HCT116 (cell line): ENCODE data around the gene PSMD4. TPM values are rescaled to one million over a fixed set of nuclear protein-coding genes. Genes with fewer than 3 reads are reported as not detected.
A peak's percentile ranks its signal among the peaks of the same experiment; 100 is the strongest.

ENCODE experiments used
- ATAC-seq: fragments of 200-7000 bp; cut with Tn5 transposase; 2 replicates; pipeline ENCODE4 v1.9.1; 2020; ENCODE audit warnings: mild to moderate bottlenecking, moderate library complexity
- BruUV-seq: library from RNA; stranded (reverse); fragments of 400-500 nt; replicated peaks from 2 replicates; lab custom pipeline; 2021; lab: Mats Ljungman, UMichigan
- CTCF ChIA-PET: fragments of 300-600 bp; sonication (Branson Sonifier 250); formaldehyde crosslinking; loops from one replicate; lab custom pipeline; 2021; ENCODE audit warnings: antibody characterized with exemption; lab: Charles Lee
- POLR2A ChIA-PET: fragments of 300-600, 350-600 bp; sonication (Branson Sonifier 250); formaldehyde crosslinking; loops from one replicate; lab custom pipeline; 2021; ENCODE audit warnings: antibody characterized with exemption; lab: Charles Lee
- RAD21 ChIA-PET, 2 experiments: fragments of 300-600 bp; sonication (Branson Sonifier 250); formaldehyde crosslinking; loops; one replicate each; lab custom pipeline; 2023; ENCODE audit warnings: low total read pairs in 2 of 2; ENCODE audit not compliant: uncharacterized antibody in 2 of 2, unreplicated experiment in 2 of 2, low non-redundant PET in 1 of 2; lab: Charles Lee
- DNase-seq: peaks from one replicate; pipeline ENCODE4 v3.0.0-alpha.2; 2010; ENCODE audit warnings: low read depth, low spot score
- H2AFZ ChIP-seq: fragments of 200-600 bp; shearing (Covaris generic), sonication (generic); 2 replicates; pipeline ENCODE4 v1.6.1; 2017; ENCODE audit warnings: low read depth, mixed run types, mixed read lengths, antibody characterized with exemption, low read length; ENCODE audit not compliant: poor library complexity, severe bottlenecking
- H3K27ac ChIP-seq: 2 replicates; pipeline ENCODE4 v1.5.1; 2012; ENCODE audit warnings: low read depth, low read length
- H3K27me3 ChIP-seq: fragments of 200-600 bp; sonication (generic); 2 replicates; pipeline ENCODE4 v1.6.1; 2016; ENCODE audit warnings: mixed run types, low read length, mixed read lengths; ENCODE audit not compliant: insufficient read depth
- H3K36me3 ChIP-seq, 2 experiments: fragments of 200-500 bp in 1 of 2; fragments of 200-600 bp in 1 of 2; sonication (Bioruptor generic) in 1 of 2; sonication (generic) in 1 of 2; 2 replicates each; pipeline versions ENCODE4 v1.5.1 to v1.6.1; 2014 to 2016; ENCODE audit warnings: low read length in 2 of 2, inconsistent platforms in 1 of 2, mixed read lengths in 1 of 2, mixed run types in 1 of 2; ENCODE audit not compliant: insufficient read depth in 2 of 2, control insufficient read depth in 1 of 2
- H3K4me1 ChIP-seq, 2 experiments: fragments of 200-600 bp in 1 of 2; sonication (generic) in 1 of 2; 2 replicates each; pipeline versions ENCODE4 v1.5.1 to v1.6.1; 2012 to 2017; ENCODE audit warnings: low read length in 2 of 2, inconsistent platforms in 1 of 2, mild to moderate bottlenecking in 1 of 2, mixed read lengths in 1 of 2, mixed run types in 1 of 2, moderate library complexity in 1 of 2; ENCODE audit not compliant: insufficient read depth in 2 of 2, control insufficient read depth in 1 of 2
- H3K4me2 ChIP-seq: fragments of 200-600 bp; sonication (generic); 2 replicates; pipeline ENCODE4 v1.6.1; 2017; ENCODE audit warnings: mixed run types, low read length, mixed read lengths
- H3K4me3 ChIP-seq, 2 experiments: fragments of 200-600 bp in 1 of 2; sonication (generic) in 1 of 2; replicated peaks in 1 of 2; 2 replicates each; pipeline ENCODE4 v1.5.1; 2011 to 2016; ENCODE audit warnings: low read length in 2 of 2, control low read depth in 1 of 2, low read depth in 1 of 2, mild to moderate bottlenecking in 1 of 2, mixed read lengths in 1 of 2, mixed run types in 1 of 2
- H3K79me2 ChIP-seq: fragments of 200-600 bp; sonication (generic); 2 replicates; pipeline ENCODE4 v1.6.1; 2017; ENCODE audit warnings: mild to moderate bottlenecking, mixed run types, low read length, moderate library complexity, mixed read lengths; ENCODE audit not compliant: insufficient read depth
- H3K9ac ChIP-seq: fragments of 200-600 bp; sonication (generic); 2 replicates; pipeline ENCODE4 v1.6.1; 2016; ENCODE audit warnings: low read length, mixed read lengths
- H3K9me2 ChIP-seq: fragments of 200-600 bp; sonication (generic), shearing (Covaris generic); 2 replicates; pipeline ENCODE4 v1.6.1; 2017; ENCODE audit warnings: mixed run types, mild to moderate bottlenecking, moderate library complexity; ENCODE audit not compliant: insufficient read depth
- H3K9me3 ChIP-seq, 2 experiments: fragments of 200-500 bp in 1 of 2; fragments of 200-600 bp in 1 of 2; sonication (Bioruptor generic) in 1 of 2; sonication (generic) in 1 of 2; 2 replicates each; pipeline ENCODE4 v1.6.1; 2014 to 2017; ENCODE audit warnings: low read length in 2 of 2, mixed read lengths in 2 of 2, inconsistent platforms in 1 of 2, low read depth in 1 of 2, mild to moderate bottlenecking in 1 of 2, mixed run types in 1 of 2, moderate library complexity in 1 of 2; ENCODE audit not compliant: control insufficient read depth in 1 of 2, insufficient read depth in 1 of 2
- H4K20me1 ChIP-seq: fragments of 200-600 bp; sonication (generic), shearing (Covaris generic); 2 replicates; pipeline ENCODE4 v1.6.1; 2017; ENCODE audit warnings: mixed run types, mild to moderate bottlenecking, moderate library complexity; ENCODE audit not compliant: insufficient read depth
- EGR1 ChIP-seq: IDR thresholded peaks from 2 replicates; pipeline ENCODE4 v1.6.1; 2012; ENCODE audit warnings: low read depth
- ELF1 ChIP-seq: IDR thresholded peaks from 2 replicates; pipeline ENCODE4 v1.6.1; 2012; ENCODE audit warnings: low read depth, borderline replicate concordance
- EZH2 ChIP-seq: fragments of 200-600 bp; sonication (generic); IDR thresholded peaks from 2 replicates; pipeline ENCODE4 v1.6.1; 2017; ENCODE audit warnings: antibody characterized with exemption, mixed run types
- EZH2phosphoT487 ChIP-seq: fragments of 200-600 bp; IDR thresholded peaks from 2 replicates; pipeline ENCODE4 v1.6.1; 2018; ENCODE audit warnings: antibody characterized with exemption, borderline replicate concordance
- SP1 ChIP-seq: IDR thresholded peaks from 2 replicates; pipeline ENCODE4 v1.6.1; 2012; ENCODE audit warnings: low read depth
- ZFX ChIP-seq: fragments of 450-650 bp; IDR thresholded peaks from 2 replicates; pipeline ENCODE4 v1.6.1; 2017
- intact Hi-C: fragments of 100-400 bp; cut with micrococcal nuclease; formaldehyde crosslinking; loops from 2 replicates; pipeline ENCODE4 v1.10.0; 2022
- total RNA-seq: library from RNA; stranded (reverse); gene quantifications from one replicate; pipeline ENCODE4 v1.2.1, GENCODE V29; 2021; ENCODE audit not compliant: unreplicated experiment
- TF ChIP-seq, protein P1 (sequence below), 3 experiments: fragments of 200-600 bp in 1 of 3; sonication (generic) in 1 of 3; IDR thresholded peaks in 2 of 3; conservative IDR thresholded peaks in 1 of 3; 2 replicates each; pipeline ENCODE4 v1.5.1; 2012 to 2017; ENCODE audit warnings: low read depth in 2 of 3, low read length in 2 of 3, antibody characterized with exemption in 1 of 3, borderline replicate concordance in 1 of 3, control low read depth in 1 of 3, mild to moderate bottlenecking in 1 of 3, mixed read lengths in 1 of 3, mixed run types in 1 of 3, moderate library complexity in 1 of 3; ENCODE audit not compliant: insufficient read depth in 1 of 3
- TF ChIP-seq, protein P2 (sequence below): IDR thresholded peaks from 2 replicates; pipeline ENCODE4 v1.6.1; 2012; ENCODE audit warnings: low read depth

PSMD4 gene
- total RNA-seq, 1 experiment from 2014 or later, result 225 TPM

DNA sequence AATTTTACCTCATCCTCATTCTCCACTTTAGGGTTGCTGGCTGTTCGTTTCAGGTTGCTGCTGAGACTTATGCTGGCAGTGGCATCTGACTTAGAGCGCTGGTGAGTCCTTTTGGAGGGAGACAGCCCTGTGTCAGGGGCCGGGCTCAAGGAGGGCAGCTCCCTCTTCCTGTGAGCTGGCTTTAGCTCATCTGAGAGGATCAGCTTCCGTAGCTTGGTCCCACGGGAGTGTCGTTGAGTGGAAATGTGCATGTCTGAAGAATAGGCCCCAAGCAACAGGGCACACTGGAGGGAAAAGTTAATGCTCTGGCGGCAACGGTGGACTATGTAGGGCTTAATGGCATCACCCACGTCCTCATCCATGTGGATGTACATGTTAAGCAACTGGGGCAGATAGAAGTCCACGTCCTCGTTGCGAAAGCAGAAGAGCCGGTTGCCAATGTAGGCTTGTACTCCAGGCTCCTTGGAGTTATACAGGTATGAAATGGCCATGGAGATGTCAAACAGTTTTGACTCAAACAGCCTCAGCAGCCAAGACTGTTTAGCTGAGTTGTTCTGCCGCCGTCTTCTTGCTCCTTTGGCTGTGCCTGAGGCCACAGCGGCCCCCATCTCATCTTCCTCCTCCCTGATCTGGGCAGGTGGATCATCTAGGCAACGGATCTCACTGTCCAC lies 61.2 kb downstream of the PSMD4 start:
- peaks cover 16 to 34% of the 10 kb centered on the region in 2 experiments for H3K4me1 ChIP-seq
- TSS peak; percentile 30 for BruUV-seq
- no peak overlapping the region for H3K4me3 ChIP-seq
- no peak for TF ChIP-seq SP1
- no peak for TF ChIP-seq ZFX
- no peak for TF ChIP-seq EZH2phosphoT487
- no peak for TF ChIP-seq EGR1
- TF ChIP-seq EZH2, result no peak
- TF ChIP-seq, protein P1, sequence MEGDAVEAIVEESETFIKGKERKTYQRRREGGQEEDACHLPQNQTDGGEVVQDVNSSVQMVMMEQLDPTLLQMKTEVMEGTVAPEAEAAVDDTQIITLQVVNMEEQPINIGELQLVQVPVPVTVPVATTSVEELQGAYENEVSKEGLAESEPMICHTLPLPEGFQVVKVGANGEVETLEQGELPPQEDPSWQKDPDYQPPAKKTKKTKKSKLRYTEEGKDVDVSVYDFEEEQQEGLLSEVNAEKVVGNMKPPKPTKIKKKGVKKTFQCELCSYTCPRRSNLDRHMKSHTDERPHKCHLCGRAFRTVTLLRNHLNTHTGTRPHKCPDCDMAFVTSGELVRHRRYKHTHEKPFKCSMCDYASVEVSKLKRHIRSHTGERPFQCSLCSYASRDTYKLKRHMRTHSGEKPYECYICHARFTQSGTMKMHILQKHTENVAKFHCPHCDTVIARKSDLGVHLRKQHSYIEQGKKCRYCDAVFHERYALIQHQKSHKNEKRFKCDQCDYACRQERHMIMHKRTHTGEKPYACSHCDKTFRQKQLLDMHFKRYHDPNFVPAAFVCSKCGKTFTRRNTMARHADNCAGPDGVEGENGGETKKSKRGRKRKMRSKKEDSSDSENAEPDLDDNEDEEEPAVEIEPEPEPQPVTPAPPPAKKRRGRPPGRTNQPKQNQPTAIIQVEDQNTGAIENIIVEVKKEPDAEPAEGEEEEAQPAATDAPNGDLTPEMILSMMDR (IDR thresholded peaks at IDR 0.05 in 2 of 3, conservative IDR thresholded peaks at IDR 0.05 in 1 of 3; ENCODE audit: borderline replicate concordance in 1 of 3, insufficient read depth in 1 of 3, low read depth in 2 of 3, low read length in 2 of 3), result no peak
- TF ChIP-seq ELF1, result no peak
- TF ChIP-seq, protein P2, sequence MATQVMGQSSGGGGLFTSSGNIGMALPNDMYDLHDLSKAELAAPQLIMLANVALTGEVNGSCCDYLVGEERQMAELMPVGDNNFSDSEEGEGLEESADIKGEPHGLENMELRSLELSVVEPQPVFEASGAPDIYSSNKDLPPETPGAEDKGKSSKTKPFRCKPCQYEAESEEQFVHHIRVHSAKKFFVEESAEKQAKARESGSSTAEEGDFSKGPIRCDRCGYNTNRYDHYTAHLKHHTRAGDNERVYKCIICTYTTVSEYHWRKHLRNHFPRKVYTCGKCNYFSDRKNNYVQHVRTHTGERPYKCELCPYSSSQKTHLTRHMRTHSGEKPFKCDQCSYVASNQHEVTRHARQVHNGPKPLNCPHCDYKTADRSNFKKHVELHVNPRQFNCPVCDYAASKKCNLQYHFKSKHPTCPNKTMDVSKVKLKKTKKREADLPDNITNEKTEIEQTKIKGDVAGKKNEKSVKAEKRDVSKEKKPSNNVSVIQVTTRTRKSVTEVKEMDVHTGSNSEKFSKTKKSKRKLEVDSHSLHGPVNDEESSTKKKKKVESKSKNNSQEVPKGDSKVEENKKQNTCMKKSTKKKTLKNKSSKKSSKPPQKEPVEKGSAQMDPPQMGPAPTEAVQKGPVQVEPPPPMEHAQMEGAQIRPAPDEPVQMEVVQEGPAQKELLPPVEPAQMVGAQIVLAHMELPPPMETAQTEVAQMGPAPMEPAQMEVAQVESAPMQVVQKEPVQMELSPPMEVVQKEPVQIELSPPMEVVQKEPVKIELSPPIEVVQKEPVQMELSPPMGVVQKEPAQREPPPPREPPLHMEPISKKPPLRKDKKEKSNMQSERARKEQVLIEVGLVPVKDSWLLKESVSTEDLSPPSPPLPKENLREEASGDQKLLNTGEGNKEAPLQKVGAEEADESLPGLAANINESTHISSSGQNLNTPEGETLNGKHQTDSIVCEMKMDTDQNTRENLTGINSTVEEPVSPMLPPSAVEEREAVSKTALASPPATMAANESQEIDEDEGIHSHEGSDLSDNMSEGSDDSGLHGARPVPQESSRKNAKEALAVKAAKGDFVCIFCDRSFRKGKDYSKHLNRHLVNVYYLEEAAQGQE, result no peak
- TF ChIP-seq, all 23 proteins: peak for 0
- Histone ChIP-seq H2AFZ (no peak overlapping the region), H3K79me2 (no peaks in the 10 kb centered on the region; the same call in 1 of the 2 replicates), H3K36me3 (peaks cover 0 to 4% of the 10 kb centered on the region in 2 experiments; a peak in 1 of 4 replicates), H3K4me2 (no peak overlapping the region), H4K20me1 (no peaks in the 10 kb centered on the region), H3K27me3 (no peaks in the 10 kb centered on the region), H3K9ac (no peak overlapping the region), H3K9me3 (no peaks in the 10 kb centered on the region), H3K9me2 (no peaks in the 10 kb centered on the region), H3K27ac (no peak overlapping the region)
- RAD21 ChIA-PET, result interaction anchor here in 1 of 2 experiments (0.6 kb wide), 1 partner anchor 61 kb away, joined by 7 read pairs; the partner anchor contains the start of gene PSMD4
- DNase-seq (no peak), ATAC-seq (no peak)
- CTCF ChIA-PET, result no interaction called here
- POLR2A ChIA-PET, result no interaction called here
- intact Hi-C loops, result no loop called here

Other genes with a start within 250 kb of the PSMD4 start
- gene MINDY1, start 247.8 kb upstream of the PSMD4 start, total RNA-seq, result 1.2 TPM
- 20.2 TPM for gene PRUNE1, start 246.3 kb upstream of the PSMD4 start, total RNA-seq
- gene BNIPL, start 218.1 kb upstream of the PSMD4 start, total RNA-seq, result 0.86 TPM
- gene C1orf56, start 207.0 kb upstream of the PSMD4 start, total RNA-seq, result not detected
- 50.5 TPM for gene CDC42SE1, start 195.1 kb upstream of the PSMD4 start, total RNA-seq
- 0.17 TPM for gene MLLT11, start 194.3 kb upstream of the PSMD4 start, total RNA-seq
- gene GABPB2, start 184.0 kb upstream of the PSMD4 start, total RNA-seq, result 7.7 TPM
- 8.2 TPM for gene SEMA6C, start 108.1 kb upstream of the PSMD4 start, total RNA-seq
- gene TNFAIP8L2, start 98.1 kb upstream of the PSMD4 start, total RNA-seq, result not detected
- 5.0 TPM for gene LYSMD1, start 88.8 kb upstream of the PSMD4 start, total RNA-seq
- 34.1 TPM for gene SCNM1, start 88.6 kb upstream of the PSMD4 start, total RNA-seq
- 1.8 TPM for gene TMOD4, start 78.8 kb upstream of the PSMD4 start, total RNA-seq
- gene VPS72, start 64.5 kb upstream of the PSMD4 start, total RNA-seq, result 68.9 TPM
- 75.4 TPM for gene PIP5K1A, start 56.2 kb upstream of the PSMD4 start, total RNA-seq
- gene ZNF687, start 27.6 kb downstream of the PSMD4 start, total RNA-seq, result 34.3 TPM
- gene PI4KB, start 72.7 kb downstream of the PSMD4 start, total RNA-seq, result 45.1 TPM
- 52.7 TPM for gene RFX5, start 92.5 kb downstream of the PSMD4 start, total RNA-seq
- 0.42 TPM for gene SELENBP1, start 118.0 kb downstream of the PSMD4 start, total RNA-seq
- 341 TPM for gene PSMB4, start 144.8 kb downstream of the PSMD4 start, total RNA-seq
- gene POGZ, start 204.8 kb downstream of the PSMD4 start, total RNA-seq, result 80.6 TPM